Gastroesophageal sphincter (tissue), 4 donors: ENCODE results near the gene PDZD4. TPM values are rescaled to one million over a fixed set of nuclear protein-coding genes. Genes with fewer than 3 reads are reported as not detected.

Source experiments
- ATAC-seq: fragments of 150-250 bp; one replicate; pipeline ENCODE4 v1.9.1; 2016; ENCODE audit warnings: mild to moderate bottlenecking, moderate library complexity
- H3K27ac ChIP-seq, 4 donors: fragments of 200-600 bp; sonication (generic) in 3 of 4; 1 replicate in 3 of 4; 2 replicates in 1 of 4; pipeline ENCODE4 v1.5.1; 2016 to 2019
- H3K27me3 ChIP-seq: fragments of 200-600 bp; sonication (generic); one replicate; pipeline ENCODE4 v1.5.1; 2019
- H3K36me3 ChIP-seq, 2 donors: fragments of 200-600 bp; sonication (generic); one replicate each; pipeline ENCODE4 v1.5.1; 2019; ENCODE audit warnings: control low read depth in 1 of 2
- H3K4me1 ChIP-seq, 3 donors: fragments of 200-600 bp; sonication (generic); 1 replicate in 2 of 3; 2 replicates in 1 of 3; pipeline ENCODE4 v1.5.1; 2016 to 2019; ENCODE audit warnings: control low read depth in 2 of 3
- H3K4me3 ChIP-seq, 2 donors: fragments of 200-600 bp; sonication (generic); one replicate each; pipeline ENCODE4 v1.5.1; 2019; ENCODE audit warnings: mild to moderate bottlenecking in 1 of 2, moderate library complexity in 1 of 2
- H3K9me3 ChIP-seq, 3 donors: fragments of 200-600 bp; sonication (generic); one replicate each; pipeline ENCODE4 v1.5.1; 2017 to 2019; ENCODE audit warnings: control low read depth in 2 of 3
- EP300 ChIP-seq: sonication (generic); formaldehyde crosslinking; IDR thresholded peaks from one replicate; pipeline ENCODE4 v1.6.1; 2017; ENCODE audit warnings: antibody characterized with exemption, mild to moderate bottlenecking
- POLR2A ChIP-seq, 2 donors: fragments of 450-650 bp; IDR thresholded peaks; one replicate each; pipeline ENCODE4 v1.6.1; 2017; ENCODE audit warnings: antibody characterized with exemption in 2 of 2, mild to moderate bottlenecking in 2 of 2, moderate library complexity in 1 of 2
- POLR2AphosphoS5 ChIP-seq: sonication (generic); formaldehyde crosslinking; IDR thresholded peaks from one replicate; pipeline ENCODE4 v1.6.1; 2017; ENCODE audit warnings: antibody characterized with exemption
- WGBS, 2 donors: methylation state at CpG; one replicate each; pipeline ENCODE4 v1.1.5; 2018; ENCODE audit warnings: low coverage in 1 of 2; 5-methylcytosine and 5-hydroxymethylcytosine counted together
- total RNA-seq, 4 donors: library from RNA; depleted of rRNA; stranded (reverse); fragments of >200 nt; gene quantifications; one replicate each; pipeline ENCODE4 v1.1.0, GENCODE V29; 2016
- TF ChIP-seq, protein P1 (sequence below), 4 experiments: fragments of 200-600 bp in 2 of 4; fragments of 450-650 bp in 2 of 4; sonication (generic) in 1 of 4; IDR thresholded peaks; one replicate each; pipeline ENCODE4 v1.5.1; 2017 to 2019; ENCODE audit warnings: antibody characterized with exemption in 4 of 4, mild to moderate bottlenecking in 2 of 4, moderate library complexity in 2 of 4

PDZD4 gene
- total RNA-seq, 4 donors from 2014 or later, result 10.6 to 48.5 (median 26.4) TPM

DNA sequence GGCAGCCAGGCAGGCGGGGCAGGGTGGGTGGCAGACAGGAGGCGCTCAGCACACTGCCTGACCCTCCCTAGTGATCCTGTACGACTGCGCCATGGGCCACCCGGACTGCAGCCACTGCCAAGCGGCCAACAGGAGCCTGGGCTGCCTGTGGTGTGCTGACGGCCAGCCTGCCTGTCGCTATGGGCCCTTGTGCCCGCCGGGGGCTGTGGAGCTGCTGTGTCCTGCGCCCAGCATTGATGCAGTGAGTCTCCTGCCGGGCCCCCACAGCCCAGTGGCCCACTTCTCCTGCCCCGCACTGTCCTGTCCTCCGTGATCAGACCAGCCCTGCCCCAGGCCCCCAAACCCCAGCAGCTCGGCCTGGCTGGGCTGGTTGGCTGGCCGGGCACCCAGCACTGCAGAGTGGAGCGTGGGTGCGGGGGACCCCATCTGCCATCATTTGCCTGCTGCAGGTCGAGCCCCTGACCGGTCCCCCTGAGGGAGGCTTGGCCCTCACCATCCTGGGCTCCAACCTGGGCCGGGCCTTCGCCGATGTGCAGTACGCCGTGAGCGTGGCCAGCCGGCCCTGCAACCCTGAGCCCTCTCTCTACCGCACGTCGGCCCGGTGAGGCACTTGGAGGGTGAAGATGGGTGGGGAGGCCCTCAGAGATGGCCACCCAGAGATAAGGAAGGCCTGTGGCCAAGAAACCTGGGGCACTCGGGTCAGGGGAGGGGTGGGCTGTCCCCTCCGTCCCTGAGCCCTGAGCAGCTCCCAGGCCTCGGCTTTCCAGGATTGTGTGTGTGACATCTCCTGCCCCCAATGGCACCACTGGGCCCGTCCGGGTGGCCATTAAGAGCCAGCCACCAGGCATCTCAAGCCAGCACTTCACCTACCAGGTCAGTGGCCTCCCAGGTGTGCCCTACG, 58.7 kb downstream of the PDZD4 start:
- H3K9me3 ChIP-seq, result no peaks in the 10 kb centered on the region
- no peak overlapping the region for H3K4me3 ChIP-seq
- ATAC-seq, result no peak
- H3K27ac ChIP-seq, result no peak overlapping the region
- no CpG with 5 or more reads among the region's 37 CpGs for WGBS, 2 donors
- no peaks in the 10 kb centered on the region for H3K27me3 ChIP-seq
- TF ChIP-seq, protein P1, sequence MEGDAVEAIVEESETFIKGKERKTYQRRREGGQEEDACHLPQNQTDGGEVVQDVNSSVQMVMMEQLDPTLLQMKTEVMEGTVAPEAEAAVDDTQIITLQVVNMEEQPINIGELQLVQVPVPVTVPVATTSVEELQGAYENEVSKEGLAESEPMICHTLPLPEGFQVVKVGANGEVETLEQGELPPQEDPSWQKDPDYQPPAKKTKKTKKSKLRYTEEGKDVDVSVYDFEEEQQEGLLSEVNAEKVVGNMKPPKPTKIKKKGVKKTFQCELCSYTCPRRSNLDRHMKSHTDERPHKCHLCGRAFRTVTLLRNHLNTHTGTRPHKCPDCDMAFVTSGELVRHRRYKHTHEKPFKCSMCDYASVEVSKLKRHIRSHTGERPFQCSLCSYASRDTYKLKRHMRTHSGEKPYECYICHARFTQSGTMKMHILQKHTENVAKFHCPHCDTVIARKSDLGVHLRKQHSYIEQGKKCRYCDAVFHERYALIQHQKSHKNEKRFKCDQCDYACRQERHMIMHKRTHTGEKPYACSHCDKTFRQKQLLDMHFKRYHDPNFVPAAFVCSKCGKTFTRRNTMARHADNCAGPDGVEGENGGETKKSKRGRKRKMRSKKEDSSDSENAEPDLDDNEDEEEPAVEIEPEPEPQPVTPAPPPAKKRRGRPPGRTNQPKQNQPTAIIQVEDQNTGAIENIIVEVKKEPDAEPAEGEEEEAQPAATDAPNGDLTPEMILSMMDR (IDR thresholded peaks at IDR 0.05), result no peak
- no peak for TF ChIP-seq EP300
- no peak for TF ChIP-seq POLR2AphosphoS5
- no peak for TF ChIP-seq POLR2A (IDR thresholded peaks at IDR 0.05)
- H3K4me1 ChIP-seq, result peaks cover 0 to 10% (median 0%) of the 10 kb centered on the region in 3 donors
- H3K36me3 ChIP-seq, result peaks cover 0 to 79% of the 10 kb centered on the region in 2 donors

DNA sequence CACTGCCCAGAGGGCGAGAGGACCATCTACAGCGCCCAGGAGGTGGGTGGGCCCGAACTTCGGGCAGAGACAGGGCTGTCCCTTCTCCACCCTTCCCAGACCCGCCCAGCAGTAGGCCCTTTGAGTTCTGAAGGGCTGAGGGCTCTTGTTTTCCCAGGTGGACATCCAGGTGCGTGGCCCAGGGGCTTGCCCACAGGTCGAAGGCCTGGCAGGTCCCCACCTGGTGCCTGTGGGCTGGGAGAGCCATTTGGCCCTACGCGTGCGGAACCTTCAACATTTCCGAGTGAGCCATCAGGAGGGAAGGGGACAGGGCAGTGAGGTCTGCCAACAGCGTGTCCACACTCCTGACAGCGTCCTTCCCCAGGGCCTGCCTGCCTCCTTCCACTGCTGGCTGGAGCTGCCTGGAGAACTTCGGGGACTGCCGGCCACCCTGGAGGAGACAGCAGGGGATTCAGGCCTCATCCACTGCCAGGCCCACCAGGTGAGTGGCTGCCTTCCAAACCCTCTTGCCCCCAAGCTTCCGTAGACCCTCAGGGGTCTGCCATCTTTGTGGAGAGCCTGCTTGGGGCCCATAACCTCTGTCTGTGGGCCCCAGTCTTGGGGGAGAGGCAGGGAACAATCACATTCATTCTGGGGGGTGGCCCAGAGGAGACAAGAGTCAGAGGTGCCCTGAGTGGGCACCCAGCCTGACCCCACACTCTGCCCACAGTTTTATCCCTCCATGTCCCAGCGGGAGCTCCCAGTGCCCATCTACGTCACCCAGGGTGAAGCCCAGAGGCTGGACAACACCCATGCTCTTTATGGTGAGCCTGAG, 59.5 kb downstream of the PDZD4 start:
- 100% methylated on average over 1 of the region's 18 CpGs; no CpG with 5 or more reads in 1 of the 2 donors for WGBS, 2 donors
- Histone ChIP-seq H3K36me3 (peaks cover 0 to 75% of the 10 kb centered on the region in 2 donors), H3K9me3 (no peaks in the 10 kb centered on the region)

DNA sequence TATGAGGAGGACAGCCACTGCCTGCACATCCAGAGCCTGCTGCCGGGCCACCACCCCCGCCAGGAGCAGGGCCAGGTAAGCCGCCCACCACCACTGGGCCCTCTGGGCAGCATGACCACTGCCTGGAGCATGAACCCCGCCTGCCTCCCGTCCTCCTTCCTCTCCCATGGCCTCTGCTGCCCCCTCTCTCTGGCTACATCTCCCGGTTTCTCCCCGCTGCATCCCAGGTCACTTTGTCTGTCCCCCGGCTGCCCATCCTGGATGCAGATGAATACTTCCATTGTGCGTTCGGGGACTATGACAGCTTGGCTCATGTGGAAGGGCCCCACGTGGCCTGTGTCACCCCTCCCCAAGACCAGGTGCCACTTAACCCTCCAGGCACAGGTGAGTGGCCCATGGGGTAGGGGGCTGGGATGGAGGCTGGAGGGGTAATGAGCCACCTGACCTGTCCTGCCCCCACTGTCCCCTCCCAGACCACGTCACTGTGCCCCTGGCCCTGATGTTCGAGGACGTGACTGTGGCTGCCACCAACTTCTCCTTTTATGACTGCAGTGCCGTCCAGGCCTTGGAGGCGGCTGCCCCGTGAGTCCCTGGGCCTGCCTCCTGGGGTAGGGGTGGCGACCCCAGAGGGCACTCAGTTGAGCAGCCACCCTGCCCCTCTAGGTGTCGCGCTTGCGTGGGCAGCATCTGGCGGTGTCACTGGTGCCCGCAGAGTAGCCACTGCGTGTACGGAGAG, 60.3 kb downstream of the PDZD4 start:
- peaks cover 0 to 26% (median 4%) of the 10 kb centered on the region in 3 donors for H3K4me1 ChIP-seq
- peaks cover 0 to 68% of the 10 kb centered on the region in 2 donors for H3K36me3 ChIP-seq
- H3K9me3 ChIP-seq, result no peaks in the 10 kb centered on the region
- H3K27me3 ChIP-seq, result no peaks in the 10 kb centered on the region
- TF ChIP-seq, protein P1 (IDR thresholded peaks at IDR 0.05), result no peak
- no peak for TF ChIP-seq POLR2AphosphoS5
- TF ChIP-seq EP300, result no peak
- no peak for TF ChIP-seq POLR2A (IDR thresholded peaks at IDR 0.05)
- ATAC-seq, result no peak
- H3K4me3 ChIP-seq, result no peak overlapping the region
- no peak overlapping the region for H3K27ac ChIP-seq
- WGBS, 2 donors, result 74% methylated on average over 5 of the region's 25 CpGs; no CpG with 5 or more reads in 1 of the 2 donors

More for the DNA sequence above, 59.5 kb downstream of the PDZD4 start:
- Histone ChIP-seq H3K4me3 (no peak overlapping the region), H3K27ac (no peak overlapping the region), H3K27me3 (no peaks in the 10 kb centered on the region), H3K4me1 (peaks cover 0 to 19% (median 3%) of the 10 kb centered on the region in 3 donors)
- TF ChIP-seq, protein P1 (IDR thresholded peaks at IDR 0.05), result no peak
- TF ChIP-seq POLR2AphosphoS5, result no peak
- TF ChIP-seq EP300, result no peak
- no peak for TF ChIP-seq POLR2A (IDR thresholded peaks at IDR 0.05)
- no peak for ATAC-seq

DNA sequence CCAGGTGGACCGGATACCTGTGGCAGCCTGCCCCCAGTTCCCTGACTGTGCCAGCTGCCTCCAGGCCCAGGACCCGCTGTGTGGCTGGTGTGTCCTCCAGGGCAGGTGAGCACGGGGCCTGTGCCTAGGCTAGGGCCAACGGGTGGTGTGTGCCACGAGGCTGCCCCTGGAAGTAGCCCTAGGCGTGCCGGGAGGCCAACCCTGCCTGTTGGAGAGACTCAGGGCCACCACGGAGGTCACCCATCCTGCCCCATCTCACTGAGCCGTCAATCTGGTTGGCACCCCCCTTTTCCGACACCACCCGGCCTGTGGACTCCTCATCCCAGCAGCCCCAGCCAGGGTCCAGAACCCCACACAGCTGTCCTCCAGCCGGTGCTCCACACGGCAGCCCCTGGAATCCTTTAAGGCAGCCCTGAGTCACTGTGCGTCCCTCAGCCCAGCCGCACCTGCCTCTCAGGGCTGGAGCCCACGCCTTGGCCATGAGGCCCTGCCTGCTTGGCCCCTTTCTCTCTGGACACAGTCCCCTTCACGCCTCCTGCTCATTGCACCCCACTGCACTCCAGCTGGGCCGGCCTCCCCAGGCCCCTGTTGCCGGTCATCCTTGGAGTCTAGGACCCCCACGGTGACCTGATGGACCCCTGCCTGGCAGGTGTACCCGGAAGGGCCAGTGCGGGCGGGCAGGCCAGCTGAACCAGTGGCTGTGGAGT, 61.0 kb downstream of the PDZD4 start:
- H3K27ac ChIP-seq, result no peak overlapping the region
- no peak for ATAC-seq
- TF ChIP-seq POLR2A (IDR thresholded peaks at IDR 0.05) (no peak), POLR2AphosphoS5 (no peak), EP300 (no peak)
- TF ChIP-seq, protein P1 (IDR thresholded peaks at IDR 0.05), result no peak
- no peaks in the 10 kb centered on the region for H3K9me3 ChIP-seq
- peaks cover 0 to 34% (median 4%) of the 10 kb centered on the region in 3 donors for H3K4me1 ChIP-seq
- peaks cover 0 to 60% of the 10 kb centered on the region in 2 donors for H3K36me3 ChIP-seq
- WGBS, 2 donors, result no CpG with 5 or more reads among the region's 23 CpGs
- H3K27me3 ChIP-seq, result no peaks in the 10 kb centered on the region
- no peak overlapping the region for H3K4me3 ChIP-seq
